ENCODE data around the gene OSER1.

- TF ChIP-seq POLR2A (IDR thresholded peaks at IDR 0.05): no peak
- no peak for TF ChIP-seq CTCF (IDR thresholded peaks at IDR 0.05)
Observed at GRCh38 chr20:44172572-44172950, 38.0 kb downstream of the OSER1 start.
